WTC11 (cell line): ENCODE measurements around the gene LONP2. TPM values are rescaled to one million over a fixed set of nuclear protein-coding genes. Genes with fewer than 3 reads are reported as not detected.

ENCODE experiments used
- ATAC-seq: fragments of 200-7000 bp; cut with Tn5 transposase; 2 replicates; pipeline ENCODE4 v1.10.0; 2021; ENCODE audit warnings: mild to moderate bottlenecking, moderate library complexity
- CTCF ChIA-PET: fragments of 300-600 bp; sonication (Branson Sonifier 250); formaldehyde crosslinking; loops from one replicate; lab custom pipeline; 2021; ENCODE audit warnings: antibody characterized with exemption; lab: Charles Lee
- POLR2A ChIA-PET: fragments of 350-600 bp; sonication (Branson Sonifier 250); formaldehyde crosslinking; loops from one replicate; lab custom pipeline; 2021; ENCODE audit warnings: antibody characterized with exemption; lab: Charles Lee
- DNase-seq: peaks from one replicate; pipeline ENCODE4 v3.0.0; 2021; ENCODE audit warnings: low spot score
- H3K27ac Mint-ChIP-seq: 2 replicates; pipeline ENCODE4 v1.8.0; 2021; ENCODE audit warnings: mixed read lengths
- H3K27me3 Mint-ChIP-seq: 2 replicates; pipeline ENCODE4 v1.8.0; 2021; ENCODE audit warnings: low read depth, mild to moderate bottlenecking, moderate library complexity, mixed read lengths
- H3K36me3 Mint-ChIP-seq: 2 replicates; pipeline ENCODE4 v1.8.0; 2021; ENCODE audit warnings: mixed read lengths
- H3K4me1 Mint-ChIP-seq: 2 replicates; pipeline ENCODE4 v1.8.0; 2022; ENCODE audit warnings: mixed read lengths
- H3K4me3 Mint-ChIP-seq: 2 replicates; pipeline ENCODE4 v1.8.0; 2021; ENCODE audit warnings: mild to moderate bottlenecking, moderate library complexity, mixed read lengths
- H3K9me3 Mint-ChIP-seq: 2 replicates; pipeline ENCODE4 v1.8.0; 2021; ENCODE audit warnings: mixed read lengths
- EMX1 ChIP-seq: fragments of 250-450 bp; sonication (Bioruptor Pico); IDR thresholded peaks from 2 replicates; pipeline ENCODE4 v1.8.0; 2021; ENCODE audit warnings: mild to moderate bottlenecking
- ERG ChIP-seq: fragments of 250-450 bp; sonication (Bioruptor Pico); IDR thresholded peaks from 2 replicates; pipeline ENCODE4 v1.8.0; 2021; ENCODE audit warnings: mild to moderate bottlenecking
- ESRRA ChIP-seq: sonication (generic); formaldehyde crosslinking; IDR thresholded peaks from 2 replicates; pipeline ENCODE4 v1.8.1; 2022; ENCODE audit warnings: mild to moderate bottlenecking, missing genetic modification reagents, borderline replicate concordance
- FOXP4 ChIP-seq: sonication (generic); formaldehyde crosslinking; IDR thresholded peaks from 2 replicates; pipeline ENCODE4 v1.8.0; 2022; ENCODE audit warnings: mild to moderate bottlenecking, missing genetic modification reagents
- GRHL2 ChIP-seq: fragments of 250-450 bp; sonication (Bioruptor Pico); IDR thresholded peaks from 2 replicates; pipeline ENCODE4 v1.8.0; 2022; ENCODE audit warnings: mild to moderate bottlenecking, moderate library complexity; ENCODE audit not compliant: insufficient replicate concordance, severe bottlenecking
- OVOL2 ChIP-seq: fragments of 250-450 bp; sonication (Bioruptor Pico); IDR thresholded peaks from 2 replicates; pipeline ENCODE4 v1.9.0; 2021; ENCODE audit warnings: mild to moderate bottlenecking, borderline replicate concordance
- PREB ChIP-seq: sonication (generic); formaldehyde crosslinking; IDR thresholded peaks from 2 replicates; pipeline ENCODE4 v1.8.1; 2022; ENCODE audit warnings: mild to moderate bottlenecking, missing genetic modification reagents, moderate library complexity, borderline replicate concordance
- RELA ChIP-seq: sonication (generic); formaldehyde crosslinking; IDR thresholded peaks from 2 replicates; pipeline ENCODE4 v1.8.1; 2022; ENCODE audit warnings: missing genetic modification reagents, mild to moderate bottlenecking, borderline replicate concordance
- TEAD4 ChIP-seq: sonication (generic); formaldehyde crosslinking; IDR thresholded peaks from 2 replicates; pipeline ENCODE4 v1.8.0; 2022; ENCODE audit warnings: mild to moderate bottlenecking, missing genetic modification reagents
- USF1 ChIP-seq: sonication (generic); formaldehyde crosslinking; IDR thresholded peaks from 2 replicates; pipeline ENCODE4 v1.8.0; 2022; ENCODE audit warnings: mild to moderate bottlenecking, missing genetic modification reagents
- ZMAT4 ChIP-seq: fragments of 250-450 bp; sonication (Bioruptor Pico); IDR thresholded peaks from 2 replicates; pipeline ENCODE4 v1.9.0; 2021; ENCODE audit warnings: mild to moderate bottlenecking
- ZNF232 ChIP-seq: sonication (generic); formaldehyde crosslinking; IDR thresholded peaks from 2 replicates; pipeline ENCODE4 v1.8.0; 2022; ENCODE audit warnings: mild to moderate bottlenecking, missing genetic modification reagents
- ZNF263 ChIP-seq: sonication (generic); formaldehyde crosslinking; IDR thresholded peaks from 2 replicates; pipeline ENCODE4 v1.8.1; 2022; ENCODE audit warnings: low read depth, mild to moderate bottlenecking, moderate library complexity, missing genetic modification reagents
- ZNF317 ChIP-seq: sonication (generic); formaldehyde crosslinking; IDR thresholded peaks from 2 replicates; pipeline ENCODE4 v1.8.1; 2023; ENCODE audit warnings: low read depth, mild to moderate bottlenecking, moderate library complexity, missing genetic modification reagents, borderline replicate concordance
- ZNF423 ChIP-seq: fragments of 250-450 bp; sonication (Bioruptor Pico); IDR thresholded peaks from 2 replicates; pipeline ENCODE4 v2.1.2; 2022; ENCODE audit warnings: mild to moderate bottlenecking, moderate library complexity
- ZNF671 ChIP-seq: fragments of 250-450 bp; sonication (Bioruptor Pico); IDR thresholded peaks from 2 replicates; pipeline ENCODE4 v1.8.0; 2021; ENCODE audit warnings: mild to moderate bottlenecking
- ZSCAN18 ChIP-seq: fragments of 250-450 bp; sonication (Bioruptor Pico); IDR thresholded peaks from 2 replicates; pipeline ENCODE4 v2.1.2; 2022; ENCODE audit warnings: mild to moderate bottlenecking, moderate library complexity
- total RNA-seq: library from RNA; stranded (reverse); gene quantifications from 3 replicates; pipeline ENCODE4 v1.2.3, GENCODE V29; 2021
- TF ChIP-seq, protein P1 (sequence below): sonication (generic); formaldehyde crosslinking; conservative IDR thresholded peaks from 2 replicates; pipeline ENCODE4 v1.8.1; 2022; ENCODE audit warnings: mild to moderate bottlenecking, missing genetic modification reagents
- TF ChIP-seq, protein P2 (sequence below): sonication (generic); formaldehyde crosslinking; IDR thresholded peaks from 2 replicates; pipeline ENCODE4 v1.8.1; 2023; ENCODE audit warnings: mild to moderate bottlenecking, missing genetic modification reagents
- TF ChIP-seq, protein P3 (sequence below): sonication (generic); formaldehyde crosslinking; IDR thresholded peaks from 2 replicates; pipeline ENCODE4 v1.8.1; 2022; ENCODE audit warnings: low read depth, mild to moderate bottlenecking, moderate library complexity, missing genetic modification reagents, borderline replicate concordance

Gene LONP2
- total RNA-seq, 1 experiment from 2014 or later: 28.4 TPM

- no peak overlapping the region for H3K4me3 Mint-ChIP-seq
- TF ChIP-seq OVOL2 (CRISPR knock-in tag) (no peak), FOXP4 (CRISPR knock-in tag) (no peak), ZMAT4 (CRISPR knock-in tag) (no peak), ZNF423 (CRISPR knock-in tag) (no peak), ZNF671 (no peak), RELA (CRISPR knock-in tag) (no peak), ZNF317 (no peak), ERG (CRISPR knock-in tag) (no peak), ESRRA (no peak), USF1 (CRISPR knock-in tag) (no peak)
- TF ChIP-seq, protein P1, sequence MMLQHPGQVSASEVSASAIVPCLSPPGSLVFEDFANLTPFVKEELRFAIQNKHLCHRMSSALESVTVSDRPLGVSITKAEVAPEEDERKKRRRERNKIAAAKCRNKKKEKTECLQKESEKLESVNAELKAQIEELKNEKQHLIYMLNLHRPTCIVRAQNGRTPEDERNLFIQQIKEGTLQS (CRISPR knock-in tag): no peak
- ATAC-seq (no peak), DNase-seq (no peak)
- H3K27me3 Mint-ChIP-seq: no peaks in the 10 kb centered on the region
- H3K9me3 Mint-ChIP-seq: peaks cover 34% of the 10 kb centered on the region
- H3K36me3 Mint-ChIP-seq: peaks cover 46% of the 10 kb centered on the region
- CTCF ChIA-PET: interaction anchor here (1.2 kb wide), 1 partner anchor 239 kb away, joined by 3 read pairs; no protein-coding TSS in a partner anchor
- peaks cover 29% of the 10 kb centered on the region for H3K4me1 Mint-ChIP-seq
- POLR2A ChIA-PET: no interaction called here
- H3K27ac Mint-ChIP-seq: no peak overlapping the region
Measured at GRCh38 chr16:48287239-48287638, 43.1 kb downstream of the LONP2 start.

GRCh38 chr16:48291303-48291702 lies 47.2 kb downstream of the LONP2 start:
- TF ChIP-seq GRHL2 (CRISPR knock-in tag) (no peak), ESRRA (no peak), ERG (CRISPR knock-in tag) (no peak), PREB (no peak), ZSCAN18 (no peak), EMX1 (no peak), ZNF232 (no peak), TEAD4 (CRISPR knock-in tag) (no peak), ZNF263 (CRISPR knock-in tag) (no peak)
- TF ChIP-seq, protein P2, sequence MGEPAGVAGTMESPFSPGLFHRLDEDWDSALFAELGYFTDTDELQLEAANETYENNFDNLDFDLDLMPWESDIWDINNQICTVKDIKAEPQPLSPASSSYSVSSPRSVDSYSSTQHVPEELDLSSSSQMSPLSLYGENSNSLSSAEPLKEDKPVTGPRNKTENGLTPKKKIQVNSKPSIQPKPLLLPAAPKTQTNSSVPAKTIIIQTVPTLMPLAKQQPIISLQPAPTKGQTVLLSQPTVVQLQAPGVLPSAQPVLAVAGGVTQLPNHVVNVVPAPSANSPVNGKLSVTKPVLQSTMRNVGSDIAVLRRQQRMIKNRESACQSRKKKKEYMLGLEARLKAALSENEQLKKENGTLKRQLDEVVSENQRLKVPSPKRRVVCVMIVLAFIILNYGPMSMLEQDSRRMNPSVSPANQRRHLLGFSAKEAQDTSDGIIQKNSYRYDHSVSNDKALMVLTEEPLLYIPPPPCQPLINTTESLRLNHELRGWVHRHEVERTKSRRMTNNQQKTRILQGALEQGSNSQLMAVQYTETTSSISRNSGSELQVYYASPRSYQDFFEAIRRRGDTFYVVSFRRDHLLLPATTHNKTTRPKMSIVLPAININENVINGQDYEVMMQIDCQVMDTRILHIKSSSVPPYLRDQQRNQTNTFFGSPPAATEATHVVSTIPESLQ (CRISPR knock-in tag): no peak
- TF ChIP-seq, protein P3, sequence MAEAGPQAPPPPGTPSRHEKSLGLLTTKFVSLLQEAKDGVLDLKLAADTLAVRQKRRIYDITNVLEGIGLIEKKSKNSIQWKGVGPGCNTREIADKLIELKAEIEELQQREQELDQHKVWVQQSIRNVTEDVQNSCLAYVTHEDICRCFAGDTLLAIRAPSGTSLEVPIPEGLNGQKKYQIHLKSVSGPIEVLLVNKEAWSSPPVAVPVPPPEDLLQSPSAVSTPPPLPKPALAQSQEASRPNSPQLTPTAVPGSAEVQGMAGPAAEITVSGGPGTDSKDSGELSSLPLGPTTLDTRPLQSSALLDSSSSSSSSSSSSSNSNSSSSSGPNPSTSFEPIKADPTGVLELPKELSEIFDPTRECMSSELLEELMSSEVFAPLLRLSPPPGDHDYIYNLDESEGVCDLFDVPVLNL: no peak
- Mint-ChIP-seq H3K27ac (no peak overlapping the region), H3K36me3 (peaks cover 59% of the 10 kb centered on the region), H3K4me1 (peaks cover 20% of the 10 kb centered on the region), H3K27me3 (no peaks in the 10 kb centered on the region), H3K9me3 (peaks cover 38% of the 10 kb centered on the region), H3K4me3 (no peak overlapping the region)
- ChIA-PET POLR2A (no interaction called here), CTCF (interaction anchor here (1.7 to 2.1 kb wide), 2 partner anchors 60 to 332 kb away, joined by 5 to 10 read pairs; no protein-coding TSS in a partner anchor)
- no peak for DNase-seq
- ATAC-seq: no peak
